ENCODE measurements around the gene SPEM3. TPM values are rescaled to one million over a fixed set of nuclear protein-coding genes. Genes with fewer than 3 reads are reported as not detected.

SPEM3 gene
- total RNA-seq, 1 donor, result not detected

DNA sequence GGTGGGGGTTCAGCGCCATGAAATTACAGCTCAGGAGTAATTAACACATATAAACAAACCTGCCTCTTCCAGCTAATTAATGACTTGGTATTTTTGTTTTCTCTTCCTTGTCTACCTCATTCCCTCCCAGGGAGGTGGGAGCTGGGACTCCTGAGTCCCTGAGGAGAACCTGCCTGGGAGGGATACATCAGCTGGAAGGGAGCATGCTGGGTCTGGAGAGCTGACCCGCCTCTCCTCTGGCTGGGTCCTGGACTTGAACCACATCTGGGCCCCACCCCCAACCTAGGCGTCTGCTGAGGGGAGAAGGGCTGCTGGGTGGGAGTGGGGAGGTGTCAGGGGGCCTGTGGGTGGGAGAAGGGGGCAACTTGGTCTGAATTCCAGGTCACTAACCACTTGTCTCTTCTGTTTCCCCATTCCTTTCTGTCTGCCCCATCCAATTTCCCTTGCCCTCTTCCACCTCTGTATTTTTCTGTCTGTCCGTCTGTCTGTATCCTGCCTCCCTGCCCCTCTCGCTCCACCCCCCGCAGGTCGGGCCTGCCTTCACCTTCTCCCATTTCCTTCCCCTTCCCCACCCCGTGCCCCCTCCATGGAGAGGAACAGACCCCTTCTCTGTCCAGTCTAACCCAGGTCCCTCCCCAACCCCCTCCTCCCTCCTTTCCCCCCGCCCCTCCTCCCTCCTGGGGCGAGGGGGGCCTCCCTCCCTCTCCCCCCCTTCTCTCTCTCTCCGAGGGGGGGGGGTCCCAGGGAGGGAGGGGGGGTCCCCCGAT lies 21.0 kb upstream of the SPEM3 start, which contains the start of gene NLGN2:
TSS of gene NLGN2 (plus strand) at position 361 of the 767 bp plus-strand sequence. CDS start 411 bp downstream, outside the sequence.
- H3K4me3 ChIP-seq (ENCODE audit: low read depth, low read length), result no peak within 1 kb of the TSS
- TF ChIP-seq, protein P1, sequence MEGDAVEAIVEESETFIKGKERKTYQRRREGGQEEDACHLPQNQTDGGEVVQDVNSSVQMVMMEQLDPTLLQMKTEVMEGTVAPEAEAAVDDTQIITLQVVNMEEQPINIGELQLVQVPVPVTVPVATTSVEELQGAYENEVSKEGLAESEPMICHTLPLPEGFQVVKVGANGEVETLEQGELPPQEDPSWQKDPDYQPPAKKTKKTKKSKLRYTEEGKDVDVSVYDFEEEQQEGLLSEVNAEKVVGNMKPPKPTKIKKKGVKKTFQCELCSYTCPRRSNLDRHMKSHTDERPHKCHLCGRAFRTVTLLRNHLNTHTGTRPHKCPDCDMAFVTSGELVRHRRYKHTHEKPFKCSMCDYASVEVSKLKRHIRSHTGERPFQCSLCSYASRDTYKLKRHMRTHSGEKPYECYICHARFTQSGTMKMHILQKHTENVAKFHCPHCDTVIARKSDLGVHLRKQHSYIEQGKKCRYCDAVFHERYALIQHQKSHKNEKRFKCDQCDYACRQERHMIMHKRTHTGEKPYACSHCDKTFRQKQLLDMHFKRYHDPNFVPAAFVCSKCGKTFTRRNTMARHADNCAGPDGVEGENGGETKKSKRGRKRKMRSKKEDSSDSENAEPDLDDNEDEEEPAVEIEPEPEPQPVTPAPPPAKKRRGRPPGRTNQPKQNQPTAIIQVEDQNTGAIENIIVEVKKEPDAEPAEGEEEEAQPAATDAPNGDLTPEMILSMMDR (IDR thresholded peaks at IDR 0.05; ENCODE audit: insufficient read depth, low read depth, low read length), result no peak

DNA sequence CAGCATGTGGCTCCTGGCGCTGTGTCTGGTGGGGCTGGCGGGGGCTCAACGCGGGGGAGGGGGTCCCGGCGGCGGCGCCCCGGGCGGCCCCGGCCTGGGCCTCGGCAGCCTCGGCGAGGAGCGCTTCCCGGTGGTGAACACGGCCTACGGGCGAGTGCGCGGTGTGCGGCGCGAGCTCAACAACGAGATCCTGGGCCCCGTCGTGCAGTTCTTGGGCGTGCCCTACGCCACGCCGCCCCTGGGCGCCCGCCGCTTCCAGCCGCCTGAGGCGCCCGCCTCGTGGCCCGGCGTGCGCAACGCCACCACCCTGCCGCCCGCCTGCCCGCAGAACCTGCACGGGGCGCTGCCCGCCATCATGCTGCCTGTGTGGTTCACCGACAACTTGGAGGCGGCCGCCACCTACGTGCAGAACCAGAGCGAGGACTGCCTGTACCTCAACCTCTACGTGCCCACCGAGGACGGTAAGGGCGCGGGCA lies 20.4 kb upstream of the SPEM3 start:
- TF ChIP-seq, protein P1 (IDR thresholded peaks at IDR 0.05; ENCODE audit: insufficient read depth, low read depth, low read length), result no peak
- no peak overlapping the region for H3K4me3 ChIP-seq (ENCODE audit: low read depth, low read length)
- DNase-seq (ENCODE audit: low read depth), result no peak

More for the DNA sequence above, 21.0 kb upstream of the SPEM3 start, which contains the start of gene NLGN2:
- no peak for DNase-seq (ENCODE audit: low read depth)

DNA sequence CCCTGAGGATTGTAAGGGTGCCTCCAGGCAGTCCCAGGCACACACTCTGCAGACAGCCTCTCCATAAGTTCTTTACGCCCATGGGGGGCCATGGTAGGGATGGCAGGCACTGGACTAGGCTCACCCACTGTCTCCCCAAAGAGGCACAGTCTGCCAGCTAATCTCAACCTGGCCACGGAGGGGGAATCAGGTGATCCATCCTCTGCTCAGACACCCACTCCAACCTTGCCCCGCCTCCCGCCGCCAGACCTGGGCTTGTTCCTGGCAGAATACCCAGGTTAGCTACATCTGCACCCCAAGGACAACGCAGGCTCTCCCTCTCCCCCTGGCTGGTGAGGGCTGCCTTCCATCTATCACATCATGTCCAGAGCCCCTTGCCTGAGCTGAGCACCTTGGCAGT lies 19.8 kb upstream of the SPEM3 start:
- TF ChIP-seq, protein P1 (IDR thresholded peaks at IDR 0.05; ENCODE audit: insufficient read depth, low read depth, low read length), result no peak
- DNase-seq (ENCODE audit: low read depth), result no peak
- no peak overlapping the region for H3K4me3 ChIP-seq (ENCODE audit: low read depth, low read length)

DNA sequence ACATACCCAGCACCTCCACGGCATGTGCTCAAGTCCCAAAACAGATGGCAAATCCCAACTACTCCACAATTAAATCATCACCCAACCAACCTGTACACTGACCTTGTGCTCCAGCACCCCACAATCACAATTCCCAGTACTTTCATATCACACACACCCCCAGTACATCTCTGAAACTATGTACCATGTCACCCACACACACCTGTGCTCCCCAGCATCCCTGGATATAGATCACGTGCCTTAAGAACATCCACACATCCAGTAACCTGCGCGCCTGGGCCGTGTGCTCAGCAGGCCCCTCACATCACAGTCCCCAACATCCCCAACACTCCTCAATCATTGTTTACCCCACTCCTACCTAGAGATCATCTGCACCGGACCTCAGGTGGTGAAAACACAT lies 18.9 kb upstream of the SPEM3 start:
- H3K4me3 ChIP-seq (ENCODE audit: low read depth, low read length), result no peak overlapping the region
- no peak for DNase-seq (ENCODE audit: low read depth)
- TF ChIP-seq, protein P1 (IDR thresholded peaks at IDR 0.05; ENCODE audit: insufficient read depth, low read depth, low read length), result no peak

DNA sequence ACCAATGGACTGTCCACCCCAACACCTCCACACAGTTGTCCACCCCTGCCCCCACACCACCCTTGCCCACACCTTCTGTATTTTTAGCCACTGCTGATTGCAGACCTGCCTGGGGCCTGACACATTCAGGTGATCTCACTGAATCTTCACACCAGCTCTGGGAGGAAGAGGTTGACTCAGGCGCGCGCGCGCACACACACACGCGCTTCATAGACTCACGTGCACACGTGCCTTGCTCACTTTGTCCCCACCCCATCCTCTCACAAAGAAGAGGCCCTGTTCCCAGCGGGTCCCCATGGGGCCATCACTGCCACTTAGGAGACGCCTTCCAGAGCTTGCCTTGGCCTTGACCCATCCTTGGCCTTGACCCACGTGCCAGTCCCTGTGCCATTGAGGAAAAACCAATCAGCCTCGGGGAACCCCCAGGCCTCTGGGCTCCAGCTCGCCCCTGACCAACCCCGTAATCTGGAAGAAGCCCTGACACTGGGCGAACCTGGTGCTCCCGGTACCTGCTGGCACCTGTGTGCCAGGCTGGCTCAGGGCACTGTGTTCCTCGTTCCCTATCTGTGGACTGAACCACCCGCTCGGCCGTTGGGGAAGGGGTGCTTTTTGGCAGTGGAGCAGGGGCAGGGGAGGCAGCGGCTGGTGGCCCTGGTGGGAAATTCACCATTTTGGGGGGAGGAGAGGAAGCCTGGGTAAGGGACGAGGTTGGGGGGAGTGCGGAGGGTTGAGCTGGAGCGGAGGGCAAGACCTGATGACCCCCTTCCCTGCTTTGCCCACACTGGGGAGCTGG lies 17.8 kb upstream of the SPEM3 start:
- TF ChIP-seq, protein P1 (IDR thresholded peaks at IDR 0.05; ENCODE audit: insufficient read depth, low read depth, low read length), result no peak
- DNase-seq (ENCODE audit: low read depth), result no peak
- H3K4me3 ChIP-seq (ENCODE audit: low read depth, low read length), result no peak overlapping the region

DNA sequence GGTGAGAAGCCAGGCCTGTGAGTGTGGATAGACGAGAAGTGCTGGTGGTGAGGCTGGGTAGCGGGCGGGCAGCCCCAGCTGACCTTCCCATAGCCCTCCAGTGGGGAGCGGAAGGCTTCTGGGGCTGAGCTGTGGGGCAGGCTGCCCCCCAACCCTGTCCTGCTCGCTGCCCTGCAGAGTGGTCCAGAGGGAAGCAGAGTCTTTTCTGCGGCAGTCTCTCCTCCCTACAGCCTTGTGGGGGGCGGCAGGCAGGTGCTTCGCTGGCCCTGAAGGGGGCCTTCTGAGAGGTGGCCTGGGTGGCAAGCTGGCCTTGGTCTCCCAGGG lies 17.3 kb upstream of the SPEM3 start:
- TF ChIP-seq, protein P1 (IDR thresholded peaks at IDR 0.05; ENCODE audit: insufficient read depth, low read depth, low read length), result no peak
- DNase-seq (ENCODE audit: low read depth), result no peak
- no peak overlapping the region for H3K4me3 ChIP-seq (ENCODE audit: low read depth, low read length)

Measured in fibroblast of villous mesenchyme (primary cell).